GM21786 (cell line): Measurements from ENCODE around the gene PHF14.
A peak's percentile ranks its signal among the peaks of the same experiment; 100 is the strongest.
"Not testable (repeated sequence)": the region's sequence is repeated elsewhere in the genome, so short reads cannot be mapped to it uniquely, and the experiment has no call there.

ENCODE experiments used
- ATAC-seq: cut with Tn5 transposase; IDR thresholded peaks from one replicate; pipeline ENCODE4 v1.9.1; 2021; ENCODE audit not compliant: unreplicated experiment

PHF14 gene

GRCh38 chr7:10973061-10973941, at the start of gene PHF14:
PHF14 (plus strand) TSS chr7:10973872; CDS start chr7:10974324, 452 bp downstream.
- ATAC-seq: peak; percentile 92

DNA sequence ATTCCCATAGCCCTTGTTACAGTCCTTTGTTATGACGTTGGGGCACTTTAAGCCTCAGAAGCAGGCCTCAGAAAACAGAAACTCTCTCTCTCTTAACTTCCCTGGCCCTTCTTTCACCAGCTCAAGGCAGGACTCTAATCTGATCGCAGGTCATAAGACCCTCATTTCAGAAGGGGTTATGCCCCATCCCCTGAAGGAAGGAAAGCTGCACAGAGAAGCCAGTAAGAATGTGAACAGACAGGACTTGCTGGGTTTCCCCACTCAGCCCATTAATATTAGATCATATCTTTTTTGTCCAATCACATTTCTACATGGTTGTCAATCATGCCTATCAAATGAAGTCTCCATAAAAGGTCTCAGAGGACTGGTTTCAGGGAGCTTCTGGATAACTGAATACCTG, 49.3 kb upstream of the PHF14 start:
- no peak for ATAC-seq

GRCh38 chr7:10928203-10928602, 45.5 kb upstream of the PHF14 start:
- ATAC-seq: not testable (repeated sequence)

GRCh38 chr7:10930551-10930950, 43.1 kb upstream of the PHF14 start:
- no peak for ATAC-seq

- no peak for ATAC-seq
Observed at GRCh38 chr7:10931161-10931560, 42.5 kb upstream of the PHF14 start.

DNA sequence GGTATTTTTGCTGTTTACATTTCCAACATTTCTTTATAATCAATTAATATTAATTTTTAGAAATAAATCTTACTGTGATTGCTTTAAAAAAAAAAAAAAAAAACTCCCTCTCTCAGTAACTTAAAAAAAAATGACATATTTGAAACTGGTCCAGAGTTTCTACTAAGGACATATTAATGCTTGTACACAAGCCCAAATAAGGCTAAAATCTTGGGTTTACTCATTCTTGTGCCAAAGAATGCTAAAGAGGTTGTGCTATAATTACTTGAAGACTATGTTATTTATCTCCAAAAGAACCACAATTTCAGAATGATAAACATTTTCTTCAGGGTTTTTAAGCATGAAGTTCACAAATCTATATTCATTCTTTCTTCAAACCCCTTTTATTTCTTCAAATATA, 39.4 kb upstream of the PHF14 start:
- no peak for ATAC-seq

DNA sequence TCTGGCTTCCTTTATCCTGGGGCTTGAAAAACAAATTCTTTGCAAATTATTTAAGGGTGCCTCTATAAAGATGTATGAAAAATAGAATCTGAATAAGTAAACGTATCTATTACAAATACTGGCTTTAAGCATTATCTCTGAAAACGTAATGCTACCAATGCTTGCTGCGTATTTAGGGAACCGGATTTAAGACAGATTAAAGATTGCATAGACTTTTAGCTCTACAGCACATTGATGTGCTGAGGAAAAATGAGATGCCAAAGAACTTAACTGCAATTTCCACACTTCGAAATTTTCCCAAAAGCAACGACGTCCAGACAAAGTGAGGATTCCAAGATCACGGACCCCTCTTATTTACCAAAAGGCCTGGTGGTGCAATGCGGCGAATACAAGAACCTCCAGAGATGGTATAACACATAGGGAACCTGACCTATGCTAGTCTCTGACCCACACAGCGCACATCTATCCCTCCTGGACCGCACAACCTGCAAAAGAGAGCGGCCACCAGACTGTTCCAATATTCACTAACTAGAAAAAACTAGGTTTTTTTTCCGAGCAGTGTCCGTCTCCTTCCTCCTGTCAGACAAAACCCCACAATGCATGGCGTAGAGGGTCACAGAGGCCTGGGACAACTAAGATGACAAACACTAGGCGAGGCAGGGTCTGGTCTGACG, 34.3 kb upstream of the PHF14 start:
- ATAC-seq: peak; percentile 25

DNA sequence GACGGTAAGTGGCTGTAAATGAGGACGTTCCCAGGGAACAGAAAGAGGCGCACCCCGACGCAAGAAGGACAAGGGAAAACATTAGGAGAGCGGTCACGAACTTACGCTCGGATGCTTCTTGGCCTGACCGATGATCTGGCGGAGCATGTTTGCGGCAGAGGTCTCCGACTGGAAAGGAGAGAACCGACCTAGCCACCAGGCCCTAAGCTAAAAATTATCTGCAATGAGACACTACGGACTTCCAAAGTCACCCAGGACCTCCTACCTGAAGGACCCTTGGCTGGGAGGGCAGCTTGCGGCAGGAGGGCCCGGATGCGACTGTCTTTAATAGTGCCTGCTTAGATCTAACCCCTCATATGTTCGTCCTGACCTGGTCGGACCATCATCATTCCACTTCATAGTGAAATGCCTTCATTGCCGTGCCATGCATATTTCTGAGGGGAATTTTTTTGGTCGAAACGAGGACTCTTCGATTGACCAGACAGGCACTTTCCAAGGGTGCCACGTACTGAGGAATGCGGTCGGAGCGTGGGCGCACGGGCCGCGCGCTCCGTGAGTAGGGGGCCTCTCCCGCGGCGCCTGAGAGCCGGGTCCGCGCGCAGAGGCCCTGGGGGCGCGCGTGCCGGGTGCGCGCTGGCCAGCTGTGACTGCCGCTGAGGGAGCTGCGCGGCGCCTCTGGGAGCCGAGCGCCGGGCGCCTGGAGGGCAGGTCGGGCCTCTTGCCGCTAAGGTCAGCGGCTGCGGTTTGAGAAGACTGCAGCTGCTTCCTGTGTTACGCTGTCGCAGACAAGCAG, 33.6 kb upstream of the PHF14 start:
- peak; percentile 82 for ATAC-seq

GRCh38 chr7:10940704-10941355, 32.8 kb upstream of the PHF14 start:
- ATAC-seq: no peak

DNA sequence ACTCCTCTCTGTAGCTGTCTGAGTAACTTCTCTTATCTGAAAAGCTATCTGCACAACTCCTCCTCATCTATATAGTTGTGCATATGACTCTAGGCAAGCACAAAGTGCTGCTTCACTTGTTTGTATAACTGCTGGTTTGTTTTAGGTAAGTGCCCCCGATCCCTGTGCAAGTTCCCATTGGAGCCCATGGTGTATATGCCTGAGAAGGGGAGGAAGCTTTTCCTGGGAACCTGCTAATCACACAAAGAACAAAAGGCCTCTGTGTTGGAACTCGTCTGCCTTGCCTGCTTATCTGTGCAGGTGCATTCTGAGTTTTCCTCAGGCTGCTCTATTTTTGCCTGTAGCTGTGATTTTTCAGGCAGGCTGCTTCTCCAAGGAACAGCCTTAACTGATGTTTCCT, 23.2 kb upstream of the PHF14 start:
- no peak for ATAC-seq

DNA sequence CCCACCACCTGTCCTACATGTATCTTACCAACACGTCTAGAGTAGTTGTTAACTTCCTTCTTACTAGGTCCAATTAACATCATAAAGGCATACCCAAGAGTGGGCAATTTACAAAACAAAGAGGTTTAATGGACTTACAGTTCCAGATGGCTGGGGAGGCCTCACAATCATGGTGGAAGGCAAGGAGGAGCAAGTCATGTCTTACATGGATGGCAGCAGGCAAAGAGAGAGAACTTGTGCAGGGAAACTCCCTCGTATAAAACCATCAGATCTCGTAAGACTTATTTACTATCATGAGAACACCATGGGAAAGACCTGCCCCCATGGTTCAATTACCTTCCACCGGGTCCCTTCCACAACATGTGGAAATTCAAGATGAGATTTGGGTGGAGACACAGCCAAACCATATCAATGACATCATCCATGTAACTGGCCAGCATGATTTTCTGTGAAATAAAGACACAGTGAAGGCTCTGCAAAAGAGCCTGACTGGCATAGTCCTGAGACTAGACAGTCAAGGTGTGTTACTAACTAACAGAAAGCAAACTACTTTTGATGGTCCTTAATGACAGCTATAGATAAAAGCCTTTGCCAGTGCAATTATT, 22.6 kb upstream of the PHF14 start:
- not testable (repeated sequence) for ATAC-seq

DNA sequence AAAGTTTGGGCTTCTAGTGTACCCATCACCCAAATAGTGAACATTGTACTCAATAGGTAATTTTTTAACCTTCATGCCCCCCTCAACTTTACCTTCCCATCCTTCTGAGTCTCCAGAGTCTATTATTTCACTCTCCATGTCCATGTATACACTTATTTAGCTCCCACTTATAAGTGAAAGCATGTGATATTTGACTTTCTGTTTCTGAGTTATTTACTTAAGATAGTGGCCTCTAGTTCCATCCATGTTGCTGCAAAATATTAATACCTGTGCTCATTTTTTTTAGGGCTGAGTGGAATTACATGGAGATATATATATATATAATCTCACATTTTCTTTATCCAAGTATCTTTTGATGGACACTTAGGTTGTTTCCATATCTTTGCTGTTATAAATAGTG, 21.1 kb upstream of the PHF14 start:
- no peak for ATAC-seq

- not testable (repeated sequence) for ATAC-seq
Observed at GRCh38 chr7:10953078-10953750, 20.5 kb upstream of the PHF14 start.

GRCh38 chr7:10956528-10956927, 17.1 kb upstream of the PHF14 start:
- no peak for ATAC-seq

- ATAC-seq: not testable (repeated sequence)
Observed at GRCh38 chr7:10960242-10960641, 13.4 kb upstream of the PHF14 start.

- ATAC-seq: not testable (repeated sequence)
Observed at GRCh38 chr7:10965016-10965415, 8.7 kb upstream of the PHF14 start.

GRCh38 chr7:10972174-10972573, 1.5 kb upstream of the PHF14 start:
- no peak for ATAC-seq

- peak; percentile 25 for ATAC-seq
Observed at GRCh38 chr7:10973942-10974911, 555 bp downstream of the PHF14 start.

DNA sequence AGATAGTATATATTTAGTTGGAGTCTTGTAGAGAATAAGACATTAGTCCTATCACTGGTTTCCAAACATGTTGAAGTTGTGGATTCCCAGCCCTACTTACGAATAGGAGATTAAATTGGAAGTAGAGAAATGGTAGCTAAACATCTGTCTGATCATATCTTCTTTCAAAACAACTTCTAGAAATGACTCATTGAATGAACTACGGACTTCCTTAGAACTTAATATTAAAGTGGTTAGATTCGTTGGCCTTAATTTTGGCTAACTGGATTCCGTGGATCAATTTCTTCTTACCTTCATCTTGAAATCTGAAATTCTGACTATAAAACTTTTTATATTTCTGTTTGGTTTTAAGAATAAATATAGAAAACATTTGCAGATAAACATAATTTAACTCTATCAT, 3.4 kb downstream of the PHF14 start:
- no peak for ATAC-seq
